Peyer's patch (tissue), 4 donors: ENCODE results near the gene GJD2. TPM values are rescaled to one million over a fixed set of nuclear protein-coding genes. Genes with fewer than 3 reads are reported as not detected.

Source experiments
- DNase-seq, 3 donors: peaks; one replicate each; pipeline ENCODE4 v3.0.0-alpha.2; 2017 to 2019
- H3K27ac ChIP-seq, 4 donors: fragments of 200-600 bp; sonication (generic); one replicate each; pipeline ENCODE4 v1.5.1; 2016 to 2019
- H3K27me3 ChIP-seq, 2 donors: fragments of 200-600 bp; sonication (generic); one replicate each; pipeline ENCODE4 v1.5.1; 2019
- H3K36me3 ChIP-seq, 3 donors: fragments of 200-600 bp; sonication (generic); one replicate each; pipeline ENCODE4 v1.5.1; 2016 to 2019
- H3K4me1 ChIP-seq, 4 donors: fragments of 200-600 bp; sonication (generic); one replicate each; pipeline ENCODE4 v1.5.1; 2016 to 2019
- H3K4me3 ChIP-seq, 4 donors: fragments of 200-600 bp; sonication (generic); 1 replicate in 3 of 4; 2 replicates in 1 of 4; pipeline ENCODE4 v1.5.1; 2016 to 2019; ENCODE audit warnings: mild to moderate bottlenecking in 1 of 4
- H3K9me3 ChIP-seq, 4 donors: fragments of 200-600 bp; sonication (generic); one replicate each; pipeline ENCODE4 v1.5.1; 2016 to 2019; ENCODE audit warnings: mild to moderate bottlenecking in 1 of 4
- CTCF ChIP-seq, 6 experiments: fragments of 450-650 bp in 4 of 6; fragments of 200-600 bp in 2 of 6; sonication (generic) in 1 of 6; IDR thresholded peaks; one replicate each; pipeline ENCODE4 v1.5.1; 2017 to 2019; ENCODE audit warnings: antibody characterized with exemption in 6 of 6, mild to moderate bottlenecking in 3 of 6, moderate library complexity in 1 of 6
- POLR2A ChIP-seq, 2 donors: fragments of 450-650 bp; IDR thresholded peaks; one replicate each; pipeline ENCODE4 v1.5.1; 2017; ENCODE audit warnings: antibody characterized with exemption in 2 of 2, mild to moderate bottlenecking in 2 of 2, moderate library complexity in 2 of 2
- total RNA-seq, 4 donors: library from RNA; depleted of rRNA; stranded (reverse); fragments of >200 nt; gene quantifications; one replicate each; pipeline ENCODE4 v1.1.0, GENCODE V29; 2016

Gene GJD2
- total RNA-seq, 4 donors from 2014 or later = not detected

GRCh38 chr15:34725556-34725955 lies 29.2 kb downstream of the GJD2 start:
- H3K9me3 ChIP-seq = no peaks in the 10 kb centered on the region
- H3K4me3 ChIP-seq = no peak overlapping the region
- TF ChIP-seq CTCF (IDR thresholded peaks at IDR 0.05) (no peak), POLR2A (IDR thresholded peaks at IDR 0.05) (no peak)
- H3K27ac ChIP-seq = no peak overlapping the region
- no peak for DNase-seq
- H3K27me3 ChIP-seq = no peaks in the 10 kb centered on the region
- H3K4me1 ChIP-seq = no peaks in the 10 kb centered on the region
- H3K36me3 ChIP-seq = no peaks in the 10 kb centered on the region

- H3K9me3 ChIP-seq = no peaks in the 10 kb centered on the region
- TF ChIP-seq POLR2A (IDR thresholded peaks at IDR 0.05) (no peak), CTCF (IDR thresholded peaks at IDR 0.05) (no peak)
- DNase-seq = no peak
- H3K27ac ChIP-seq = no peak overlapping the region
- H3K4me3 ChIP-seq = no peak overlapping the region
- no peaks in the 10 kb centered on the region for H3K4me1 ChIP-seq
- H3K27me3 ChIP-seq = no peaks in the 10 kb centered on the region
- H3K36me3 ChIP-seq = no peaks in the 10 kb centered on the region
Measured at GRCh38 chr15:34724481-34724880, 30.3 kb downstream of the GJD2 start.

- Histone ChIP-seq H3K27ac (no peak overlapping the region), H3K27me3 (no peaks in the 10 kb centered on the region), H3K4me1 (no peaks in the 10 kb centered on the region), H3K36me3 (no peaks in the 10 kb centered on the region), H3K4me3 (no peak overlapping the region), H3K9me3 (no peaks in the 10 kb centered on the region)
- TF ChIP-seq CTCF (IDR thresholded peaks at IDR 0.05) (no peak), POLR2A (IDR thresholded peaks at IDR 0.05) (no peak)
- DNase-seq = no peak
Measured at GRCh38 chr15:34722439-34722836, 32.4 kb downstream of the GJD2 start.

GRCh38 chr15:34721802-34722438 lies 32.9 kb downstream of the GJD2 start:
- TF ChIP-seq POLR2A (IDR thresholded peaks at IDR 0.05) = no peak
- no peak for TF ChIP-seq CTCF (IDR thresholded peaks at IDR 0.05)
- Histone ChIP-seq H3K27ac (no peak overlapping the region), H3K4me1 (no peaks in the 10 kb centered on the region), H3K4me3 (peak overlapping the region in 1 of 4 donors; percentile 8), H3K36me3 (no peaks in the 10 kb centered on the region), H3K9me3 (no peaks in the 10 kb centered on the region), H3K27me3 (no peaks in the 10 kb centered on the region)
- DNase-seq = no peak

- no peak overlapping the region for H3K4me3 ChIP-seq
- H3K27ac ChIP-seq = no peak overlapping the region
- H3K9me3 ChIP-seq = no peaks in the 10 kb centered on the region
- no peaks in the 10 kb centered on the region for H3K4me1 ChIP-seq
- DNase-seq = no peak
- H3K36me3 ChIP-seq = no peaks in the 10 kb centered on the region
- TF ChIP-seq CTCF (IDR thresholded peaks at IDR 0.05) (no peak), POLR2A (IDR thresholded peaks at IDR 0.05) (no peak)
- no peaks in the 10 kb centered on the region for H3K27me3 ChIP-seq
Measured at GRCh38 chr15:34721157-34721801, 33.5 kb downstream of the GJD2 start.
